DOHH2 (cell line): ENCODE results near the gene CLCN1.

ENCODE experiments used
- H3F3A ChIP-seq: fragments of 200-600 bp; sonication (generic), shearing (Covaris generic); 2 replicates; pipeline ENCODE4 v1.6.0; 2016; ENCODE audit warnings: antibody characterized with exemption, mild to moderate bottlenecking; ENCODE audit not compliant: control insufficient read depth, insufficient read depth
- H3K27ac ChIP-seq: fragments of 200-600 bp; sonication (generic); 2 replicates; pipeline ENCODE4 v1.5.1; 2014; ENCODE audit warnings: low read depth, mild to moderate bottlenecking, low read length, moderate library complexity
- H3K27me3 ChIP-seq: fragments of 200-600 bp; sonication (generic); 2 replicates; pipeline ENCODE4 v1.6.1; 2014; ENCODE audit warnings: mild to moderate bottlenecking, low read length, mixed read lengths; ENCODE audit not compliant: control insufficient read depth
- H3K36me3 ChIP-seq: fragments of 200-600 bp; sonication (generic); 2 replicates; pipeline ENCODE4 v1.6.1; 2014; ENCODE audit warnings: mild to moderate bottlenecking, low read length, moderate library complexity, mixed read lengths; ENCODE audit not compliant: control insufficient read depth
- H3K4me1 ChIP-seq: fragments of 200-600 bp; sonication (generic); 2 replicates; pipeline ENCODE4 v1.6.1; 2014; ENCODE audit warnings: mild to moderate bottlenecking, low read length, mixed read lengths; ENCODE audit not compliant: control insufficient read depth
- H3K4me2 ChIP-seq: fragments of 200-600 bp; sonication (generic); 2 replicates; pipeline ENCODE4 v1.6.0; 2014; ENCODE audit warnings: mild to moderate bottlenecking, low read length, moderate library complexity
- H3K4me3 ChIP-seq: fragments of 200-600 bp; sonication (generic); 2 replicates; pipeline ENCODE4 v1.5.1; 2014; ENCODE audit warnings: mild to moderate bottlenecking, low read length, mixed read lengths
- H3K79me2 ChIP-seq: fragments of 200-600 bp; sonication (generic); 2 replicates; pipeline ENCODE4 v1.6.1; 2014; ENCODE audit warnings: mild to moderate bottlenecking, low read length, mixed read lengths; ENCODE audit not compliant: control insufficient read depth
- H3K9me2 ChIP-seq: fragments of 200-600 bp; sonication (generic); replicated peaks from 2 replicates; pipeline ENCODE4 v1.6.1; 2014; ENCODE audit warnings: mild to moderate bottlenecking, low read length, mixed read lengths; ENCODE audit not compliant: control insufficient read depth
- H3K9me3 ChIP-seq: fragments of 200-600 bp; sonication (generic); 2 replicates; pipeline ENCODE4 v1.6.1; 2014; ENCODE audit warnings: antibody characterized with exemption, low read length, mixed read lengths; ENCODE audit not compliant: control insufficient read depth, insufficient read depth
- H4K20me1 ChIP-seq: fragments of 200-600 bp; sonication (generic); 2 replicates; pipeline ENCODE4 v1.6.0; 2014; ENCODE audit warnings: low read depth, mild to moderate bottlenecking, antibody characterized with exemption, low read length, moderate library complexity; ENCODE audit not compliant: control insufficient read depth, insufficient read depth
- CTCF ChIP-seq: fragments of 200-600 bp; sonication (generic); IDR thresholded peaks from one replicate; pipeline ENCODE4 v1.5.1; 2014; ENCODE audit warnings: antibody characterized with exemption, mild to moderate bottlenecking, low read depth, low read length; ENCODE audit not compliant: poor library complexity, severe bottlenecking
- EZH2phosphoT487 ChIP-seq: fragments of 200-600 bp; sonication (generic); IDR thresholded peaks from 2 replicates; pipeline ENCODE4 v1.6.1; 2017; ENCODE audit warnings: borderline replicate concordance, mild to moderate bottlenecking, antibody characterized with exemption, low read length, moderate library complexity, mixed read lengths

Gene CLCN1

GRCh38 chr7:143329471-143330170 lies 13.7 kb downstream of the CLCN1 start:
- Histone ChIP-seq H3K27ac (no peak overlapping the region), H3K4me3 (no peak overlapping the region), H3K9me3 (no peaks in the 10 kb centered on the region), H4K20me1 (no peaks in the 10 kb centered on the region), H3K9me2 (no peaks in the 10 kb centered on the region), H3K79me2 (no peaks in the 10 kb centered on the region), H3K4me1 (peaks cover 41% of the 10 kb centered on the region), H3K36me3 (no peaks in the 10 kb centered on the region), H3K4me2 (no peak overlapping the region), H3K27me3 (0 out of 2 replicates have a peak, but pooled peaks cover 5% of the 10 kb centered on the region), H3F3A (no peaks in the 10 kb centered on the region)
- TF ChIP-seq CTCF (peak; percentile 44), EZH2phosphoT487 (no peak)

GRCh38 chr7:143331179-143331801 lies 15.4 kb downstream of the CLCN1 start:
- Histone ChIP-seq H3K27ac (no peak overlapping the region), H3K27me3 (0 out of 2 replicates have a peak, but pooled peaks cover 5% of the 10 kb centered on the region), H3K79me2 (no peaks in the 10 kb centered on the region), H3K4me3 (no peak overlapping the region), H3K4me2 (no peak overlapping the region), H3K4me1 (peaks cover 25% of the 10 kb centered on the region), H3K36me3 (no peaks in the 10 kb centered on the region), H3K9me3 (no peaks in the 10 kb centered on the region), H4K20me1 (no peaks in the 10 kb centered on the region), H3K9me2 (no peaks in the 10 kb centered on the region), H3F3A (no peaks in the 10 kb centered on the region)
- no peak for TF ChIP-seq CTCF
- no peak for TF ChIP-seq EZH2phosphoT487

GRCh38 chr7:143334244-143334643 lies 18.3 kb downstream of the CLCN1 start:
- Histone ChIP-seq H3K27ac (no peak overlapping the region), H3K9me3 (no peaks in the 10 kb centered on the region), H3K36me3 (no peaks in the 10 kb centered on the region), H3K9me2 (no peaks in the 10 kb centered on the region), H3K4me2 (no peak overlapping the region), H3K79me2 (no peaks in the 10 kb centered on the region), H3K4me3 (no peak overlapping the region), H3K27me3 (peaks cover 13% of the 10 kb centered on the region), H3F3A (no peaks in the 10 kb centered on the region), H3K4me1 (no peaks in the 10 kb centered on the region; the same call in 1 of the 2 replicates), H4K20me1 (no peaks in the 10 kb centered on the region)
- TF ChIP-seq CTCF (no peak), EZH2phosphoT487 (no peak)
